ENCODE data around the gene TMIGD2. TPM values are rescaled to one million over a fixed set of nuclear protein-coding genes. Genes with fewer than 3 reads are reported as not detected.
A peak's percentile ranks its signal among the peaks of the same experiment; 100 is the strongest.

TMIGD2 gene
- total RNA-seq, 1 donor from 2014 or later, result not detected

- intact Hi-C loops (cut with micrococcal nuclease), result loop anchor here (1.0 kb wide), 1 partner anchor 14 kb away; no protein-coding TSS in a partner anchor
- ATAC-seq (ENCODE audit: low read depth) (peak; percentile 90), DNase-seq (peak; percentile 81)
- ChIA-PET CTCF (interaction anchor here (0.9 kb wide), 1 partner anchor 62 kb away, joined by 3 read pairs; no protein-coding TSS in a partner anchor), POLR2A (interaction anchor here (0.6 to 1.4 kb wide), 5 partner anchors 15 to 143 kb away, joined by 3 to 17 read pairs (median 5); partner anchors contain the start of genes EBI3, MPND and YJU2)
- TF ChIP-seq, protein P1, sequence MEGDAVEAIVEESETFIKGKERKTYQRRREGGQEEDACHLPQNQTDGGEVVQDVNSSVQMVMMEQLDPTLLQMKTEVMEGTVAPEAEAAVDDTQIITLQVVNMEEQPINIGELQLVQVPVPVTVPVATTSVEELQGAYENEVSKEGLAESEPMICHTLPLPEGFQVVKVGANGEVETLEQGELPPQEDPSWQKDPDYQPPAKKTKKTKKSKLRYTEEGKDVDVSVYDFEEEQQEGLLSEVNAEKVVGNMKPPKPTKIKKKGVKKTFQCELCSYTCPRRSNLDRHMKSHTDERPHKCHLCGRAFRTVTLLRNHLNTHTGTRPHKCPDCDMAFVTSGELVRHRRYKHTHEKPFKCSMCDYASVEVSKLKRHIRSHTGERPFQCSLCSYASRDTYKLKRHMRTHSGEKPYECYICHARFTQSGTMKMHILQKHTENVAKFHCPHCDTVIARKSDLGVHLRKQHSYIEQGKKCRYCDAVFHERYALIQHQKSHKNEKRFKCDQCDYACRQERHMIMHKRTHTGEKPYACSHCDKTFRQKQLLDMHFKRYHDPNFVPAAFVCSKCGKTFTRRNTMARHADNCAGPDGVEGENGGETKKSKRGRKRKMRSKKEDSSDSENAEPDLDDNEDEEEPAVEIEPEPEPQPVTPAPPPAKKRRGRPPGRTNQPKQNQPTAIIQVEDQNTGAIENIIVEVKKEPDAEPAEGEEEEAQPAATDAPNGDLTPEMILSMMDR (IDR thresholded peaks at IDR 0.05), result no peak
- H3K9me3 Mint-ChIP-seq, result no peaks in the 10 kb centered on the region
- peak overlapping the region; percentile 82 for H3K27ac Mint-ChIP-seq
- H3K27me3 Mint-ChIP-seq, result no peaks in the 10 kb centered on the region
- H3K4me3 Mint-ChIP-seq, result peak overlapping the region; percentile 81
- H3K4me1 Mint-ChIP-seq, result peaks cover 26% of the 10 kb centered on the region
- no peaks in the 10 kb centered on the region for H3K36me3 Mint-ChIP-seq (ENCODE audit: low read depth)
Observed at GRCh38 chr19:4328243-4328990, 26.2 kb upstream of the TMIGD2 start.

- DNase-seq (no peak), ATAC-seq (ENCODE audit: low read depth) (peak; percentile 2)
- peak overlapping the region; percentile 56 for H3K4me3 Mint-ChIP-seq
- intact Hi-C loops (cut with micrococcal nuclease), result loop anchor here (1.0 kb wide), 1 partner anchor 14 kb away; no protein-coding TSS in a partner anchor
- no peaks in the 10 kb centered on the region for H3K36me3 Mint-ChIP-seq (ENCODE audit: low read depth)
- H3K4me1 Mint-ChIP-seq, result peaks cover 26% of the 10 kb centered on the region
- H3K27ac Mint-ChIP-seq, result no peak overlapping the region
- ChIA-PET CTCF (interaction anchor here (0.9 kb wide), 1 partner anchor 61 kb away, joined by 3 read pairs; no protein-coding TSS in a partner anchor), POLR2A (interaction anchor here (0.8 to 1.4 kb wide), 4 partner anchors 16 to 144 kb away, joined by 3 to 17 read pairs (median 4); partner anchors contain the start of genes EBI3, MPND and YJU2)
- TF ChIP-seq, protein P1 (IDR thresholded peaks at IDR 0.05), result no peak
- H3K27me3 Mint-ChIP-seq, result no peaks in the 10 kb centered on the region
- H3K9me3 Mint-ChIP-seq, result no peaks in the 10 kb centered on the region
Observed at GRCh38 chr19:4327877-4328242, 25.7 kb upstream of the TMIGD2 start.

GRCh38 chr19:4327252-4327876, 25.2 kb upstream of the TMIGD2 start:
- intact Hi-C loops (cut with micrococcal nuclease), result no loop called here

GRCh38 chr19:4326837-4327251, 24.7 kb upstream of the TMIGD2 start:
- no peaks in the 10 kb centered on the region for H3K27me3 Mint-ChIP-seq
- H3K27ac Mint-ChIP-seq, result no peak overlapping the region
- TF ChIP-seq, protein P1 (IDR thresholded peaks at IDR 0.05), result no peak
- ATAC-seq (ENCODE audit: low read depth), result no peak
- peak overlapping the region; percentile 56 for H3K4me3 Mint-ChIP-seq
- intact Hi-C loops (cut with micrococcal nuclease), result no loop called here
- POLR2A ChIA-PET, result no interaction called here
- no peaks in the 10 kb centered on the region for H3K36me3 Mint-ChIP-seq (ENCODE audit: low read depth)
- no peaks in the 10 kb centered on the region for H3K9me3 Mint-ChIP-seq
- CTCF ChIA-PET, result no interaction called here
- H3K4me1 Mint-ChIP-seq, result peaks cover 26% of the 10 kb centered on the region
- no peak for DNase-seq

More at GRCh38 chr19:4327252-4327876, 25.2 kb upstream of the TMIGD2 start:
- no peaks in the 10 kb centered on the region for H3K27me3 Mint-ChIP-seq
- H3K9me3 Mint-ChIP-seq, result no peaks in the 10 kb centered on the region
- H3K4me1 Mint-ChIP-seq, result peaks cover 26% of the 10 kb centered on the region
- TF ChIP-seq, protein P1 (IDR thresholded peaks at IDR 0.05), result no peak
- H3K36me3 Mint-ChIP-seq (ENCODE audit: low read depth), result no peaks in the 10 kb centered on the region
- ChIA-PET POLR2A (interaction anchor here (0.8 to 1.4 kb wide), 4 partner anchors 16 to 144 kb away, joined by 3 to 17 read pairs (median 4); partner anchors contain the start of genes EBI3, MPND and YJU2), CTCF (interaction anchor here (0.9 kb wide), 1 partner anchor 60 kb away, joined by 3 read pairs; no protein-coding TSS in a partner anchor)
- ATAC-seq (ENCODE audit: low read depth) (peak; percentile 10), DNase-seq (no peak)
- no peak overlapping the region for H3K27ac Mint-ChIP-seq
- H3K4me3 Mint-ChIP-seq, result peak overlapping the region; percentile 56
